ENCODE results near the gene PPP4R1. TPM values are rescaled to one million over a fixed set of nuclear protein-coding genes. Genes with fewer than 3 reads are reported as not detected.

Gene PPP4R1
- total RNA-seq, 1 donor from 2014 or later = 132 TPM

DNA sequence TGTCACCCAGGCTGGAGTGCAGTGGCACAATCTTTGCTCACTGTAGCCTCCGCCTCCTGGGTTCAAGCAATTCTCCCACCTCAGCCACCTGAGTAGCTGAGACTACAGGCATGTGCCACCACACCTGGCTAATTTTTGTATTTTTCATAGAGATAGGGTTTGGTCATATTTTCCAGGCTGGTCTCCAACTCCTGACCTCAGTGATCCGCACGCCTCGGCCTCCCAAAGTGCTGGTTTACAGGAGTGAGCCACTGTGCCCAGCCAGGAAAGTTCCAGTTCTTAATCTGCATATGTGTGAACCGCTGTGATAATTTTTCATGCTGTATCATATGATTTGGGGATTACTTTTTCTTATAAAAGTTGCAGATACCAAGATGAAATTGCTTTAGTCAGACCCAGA is 14.6 kb upstream of the PPP4R1 start:
- FAIRE-seq (no peak), DNase-seq (ENCODE audit: low read depth) (no peak)
- Histone ChIP-seq H3K27me3 (ENCODE audit: insufficient read depth, low read length) (no peaks in the 10 kb centered on the region), H3K9ac (ENCODE audit: low read length) (no peak overlapping the region), H3K27ac (ENCODE audit: low read depth, low read length) (no peak overlapping the region), H3K4me2 (ENCODE audit: low read length) (no peak overlapping the region), H3K4me1 (ENCODE audit: insufficient read depth, low read length) (peaks cover 20% of the 10 kb centered on the region), H3K79me2 (ENCODE audit: insufficient read depth, low read length) (no peaks in the 10 kb centered on the region), H3K36me3 (ENCODE audit: insufficient read depth, low read length) (no peaks in the 10 kb centered on the region), H3K9me3 (ENCODE audit: insufficient read depth, low read depth, low read length) (no peaks in the 10 kb centered on the region), H2AFZ (ENCODE audit: low read depth, low read length) (no peak overlapping the region), H4K20me1 (ENCODE audit: insufficient read depth, low read length) (no peaks in the 10 kb centered on the region), H3K4me3 (ENCODE audit: insufficient read depth, low read depth, low read length) (no peak overlapping the region)
- Mint-ChIP-seq H3K4me3 (ENCODE audit: unreplicated experiment) (no peak overlapping the region), H3K27ac (ENCODE audit: unreplicated experiment) (no peak overlapping the region), H3K27me3 (ENCODE audit: low read depth, unreplicated experiment) (no peaks in the 10 kb centered on the region), H3K4me1 (ENCODE audit: low read depth, unreplicated experiment) (peaks cover 25% of the 10 kb centered on the region), H3K36me3 (ENCODE audit: low read depth, unreplicated experiment) (no peaks in the 10 kb centered on the region), H3K9me3 (ENCODE audit: unreplicated experiment) (no peaks in the 10 kb centered on the region)
- TF ChIP-seq, protein P1, sequence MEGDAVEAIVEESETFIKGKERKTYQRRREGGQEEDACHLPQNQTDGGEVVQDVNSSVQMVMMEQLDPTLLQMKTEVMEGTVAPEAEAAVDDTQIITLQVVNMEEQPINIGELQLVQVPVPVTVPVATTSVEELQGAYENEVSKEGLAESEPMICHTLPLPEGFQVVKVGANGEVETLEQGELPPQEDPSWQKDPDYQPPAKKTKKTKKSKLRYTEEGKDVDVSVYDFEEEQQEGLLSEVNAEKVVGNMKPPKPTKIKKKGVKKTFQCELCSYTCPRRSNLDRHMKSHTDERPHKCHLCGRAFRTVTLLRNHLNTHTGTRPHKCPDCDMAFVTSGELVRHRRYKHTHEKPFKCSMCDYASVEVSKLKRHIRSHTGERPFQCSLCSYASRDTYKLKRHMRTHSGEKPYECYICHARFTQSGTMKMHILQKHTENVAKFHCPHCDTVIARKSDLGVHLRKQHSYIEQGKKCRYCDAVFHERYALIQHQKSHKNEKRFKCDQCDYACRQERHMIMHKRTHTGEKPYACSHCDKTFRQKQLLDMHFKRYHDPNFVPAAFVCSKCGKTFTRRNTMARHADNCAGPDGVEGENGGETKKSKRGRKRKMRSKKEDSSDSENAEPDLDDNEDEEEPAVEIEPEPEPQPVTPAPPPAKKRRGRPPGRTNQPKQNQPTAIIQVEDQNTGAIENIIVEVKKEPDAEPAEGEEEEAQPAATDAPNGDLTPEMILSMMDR (IDR thresholded peaks at IDR 0.05; ENCODE audit: insufficient read depth, low read depth, low read length) = no peak
- no peak for TF ChIP-seq EZH2 (IDR thresholded peaks at IDR 0.05; ENCODE audit: insufficient read depth, low read length)

DNA sequence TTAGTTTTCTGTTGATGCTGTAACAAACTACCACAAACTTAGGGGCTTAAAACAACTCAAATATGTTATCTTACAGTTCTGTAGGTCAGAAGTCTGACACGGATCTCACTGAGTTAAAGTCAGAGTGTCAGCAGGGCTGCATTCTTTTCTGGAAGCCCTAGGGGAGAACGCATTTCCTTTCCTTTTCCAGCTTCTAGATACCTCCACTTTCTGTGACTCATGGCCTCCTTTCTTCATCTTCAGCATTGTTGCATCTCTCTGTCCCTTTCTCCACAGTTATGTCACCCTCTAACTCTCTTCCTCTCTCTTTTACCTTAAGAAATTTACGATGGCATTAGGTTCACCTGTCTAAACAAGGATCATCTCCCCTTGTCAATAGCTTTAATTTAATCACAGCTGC is 13.3 kb upstream of the PPP4R1 start:
- peak overlapping the region; percentile 81 for H3K27ac Mint-ChIP-seq (ENCODE audit: unreplicated experiment)
- Histone ChIP-seq H2AFZ (ENCODE audit: low read depth, low read length) (peak overlapping the region; percentile 36), H4K20me1 (ENCODE audit: insufficient read depth, low read length) (no peaks in the 10 kb centered on the region), H3K4me2 (ENCODE audit: low read length) (peak overlapping the region; percentile 51), H3K9ac (ENCODE audit: low read length) (no peak overlapping the region), H3K9me3 (ENCODE audit: insufficient read depth, low read depth, low read length) (no peaks in the 10 kb centered on the region), H3K79me2 (ENCODE audit: insufficient read depth, low read length) (no peaks in the 10 kb centered on the region), H3K27me3 (ENCODE audit: insufficient read depth, low read length) (no peaks in the 10 kb centered on the region), H3K27ac (ENCODE audit: low read depth, low read length) (peak overlapping the region; percentile 10), H3K4me3 (ENCODE audit: insufficient read depth, low read depth, low read length) (no peak overlapping the region), H3K4me1 (ENCODE audit: insufficient read depth, low read length) (peaks cover 20% of the 10 kb centered on the region), H3K36me3 (ENCODE audit: insufficient read depth, low read length) (no peaks in the 10 kb centered on the region)
- FAIRE-seq (peak; percentile 45), DNase-seq (ENCODE audit: low read depth) (peak; percentile 47)
- no peaks in the 10 kb centered on the region for H3K36me3 Mint-ChIP-seq (ENCODE audit: low read depth, unreplicated experiment)
- no peaks in the 10 kb centered on the region for H3K9me3 Mint-ChIP-seq (ENCODE audit: unreplicated experiment)
- H3K4me1 Mint-ChIP-seq (ENCODE audit: low read depth, unreplicated experiment) = peaks cover 25% of the 10 kb centered on the region
- TF ChIP-seq, protein P1 (IDR thresholded peaks at IDR 0.05; ENCODE audit: insufficient read depth, low read depth, low read length) = no peak
- no peak for TF ChIP-seq EZH2 (IDR thresholded peaks at IDR 0.05; ENCODE audit: insufficient read depth, low read length)
- no peaks in the 10 kb centered on the region for H3K27me3 Mint-ChIP-seq (ENCODE audit: low read depth, unreplicated experiment)
- peak overlapping the region; percentile 14 for H3K4me3 Mint-ChIP-seq (ENCODE audit: unreplicated experiment)

DNA sequence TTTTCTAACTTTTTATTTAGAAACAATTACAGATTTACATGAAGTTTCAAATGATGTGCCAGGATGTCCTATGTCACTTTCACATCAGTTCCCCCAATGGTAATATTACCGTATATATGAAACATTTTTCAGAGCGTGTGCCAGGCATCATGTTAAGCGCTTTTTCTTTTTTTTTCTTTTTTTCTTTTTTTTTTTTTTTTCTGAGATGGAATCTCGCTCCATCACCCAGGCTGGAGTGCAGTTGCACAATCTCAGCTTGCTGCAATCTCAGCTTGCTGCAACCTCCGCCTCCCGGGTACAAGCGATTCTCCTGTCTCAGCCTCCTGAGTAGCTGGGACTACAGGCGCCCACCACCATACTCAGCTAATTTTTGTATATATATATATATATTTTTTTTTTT is 5.6 kb upstream of the PPP4R1 start:
- Mint-ChIP-seq H3K27ac (ENCODE audit: unreplicated experiment) (peak overlapping the region; percentile 75), H3K27me3 (ENCODE audit: low read depth, unreplicated experiment) (no peaks in the 10 kb centered on the region), H3K4me1 (ENCODE audit: low read depth, unreplicated experiment) (peaks cover 26% of the 10 kb centered on the region), H3K36me3 (ENCODE audit: low read depth, unreplicated experiment) (no peaks in the 10 kb centered on the region), H3K9me3 (ENCODE audit: unreplicated experiment) (no peaks in the 10 kb centered on the region), H3K4me3 (ENCODE audit: unreplicated experiment) (no peak overlapping the region)
- TF ChIP-seq, protein P1 (IDR thresholded peaks at IDR 0.05; ENCODE audit: insufficient read depth, low read depth, low read length) = no peak
- TF ChIP-seq EZH2 (IDR thresholded peaks at IDR 0.05; ENCODE audit: insufficient read depth, low read length) = no peak
- no peak for FAIRE-seq
- no peaks in the 10 kb centered on the region for H3K9me3 ChIP-seq (ENCODE audit: insufficient read depth, low read depth, low read length)
- peaks cover 22% of the 10 kb centered on the region for H3K4me1 ChIP-seq (ENCODE audit: insufficient read depth, low read length)
- H2AFZ ChIP-seq (ENCODE audit: low read depth, low read length) = no peak overlapping the region
- H3K27ac ChIP-seq (ENCODE audit: low read depth, low read length) = peak overlapping the region; percentile 52
- peaks cover 7% of the 10 kb centered on the region for H3K79me2 ChIP-seq (ENCODE audit: insufficient read depth, low read length)
- no peak overlapping the region for H3K9ac ChIP-seq (ENCODE audit: low read length)
- no peaks in the 10 kb centered on the region for H3K27me3 ChIP-seq (ENCODE audit: insufficient read depth, low read length)
- peak; percentile 41 for DNase-seq (ENCODE audit: low read depth)
- peak overlapping the region; percentile 75 for H3K4me2 ChIP-seq (ENCODE audit: low read length)
- H4K20me1 ChIP-seq (ENCODE audit: insufficient read depth, low read length) = no peaks in the 10 kb centered on the region
- no peak overlapping the region for H3K4me3 ChIP-seq (ENCODE audit: insufficient read depth, low read depth, low read length)
- no peaks in the 10 kb centered on the region for H3K36me3 ChIP-seq (ENCODE audit: insufficient read depth, low read length)

All from astrocyte (in vitro differentiated cells and primary cell).